Measurements from ENCODE around the gene MT1M. TPM values are rescaled to one million over a fixed set of nuclear protein-coding genes. Genes with fewer than 3 reads are reported as not detected.
A peak's percentile ranks its signal among the peaks of the same experiment; 100 is the strongest.

The MT1M gene
- total and polyA plus RNA-seq, 4 experiments from 2014 or later: not detected

GRCh38 chr16:56637814-56638750 lies 5.6 kb downstream of the MT1M start, which contains the start of gene MT1A:
Gene MT1A, plus strand, starts transcription at chr16:56638666. Its CDS starts 73 bp downstream, at chr16:56638739.
- Mint-ChIP-seq H3K27ac (no peak within 1 kb of the TSS), H3K4me3 (peak within 1 kb of the TSS in 7 of 8 donors; percentile 39 to 61 (median 53))
- POLR2A ChIA-PET (ENCODE audit: partially characterized antibody): interaction anchor here (1.4 to 1.6 kb wide), 2 partner anchors 13 to 14 kb away, joined by 3 to 4 read pairs; partner anchors contain the start of gene MT1E

GRCh38 chr16:56639045-56639444 lies 6.6 kb downstream of the MT1M start:
- Mint-ChIP-seq H3K36me3 (no peaks in the 10 kb centered on the region), H3K4me1 (peaks cover 26 to 56% (median 31%) of the 10 kb centered on the region in 4 donors), H3K27me3 (peaks cover 45 to 55% of the 10 kb centered on the region in 2 donors), H3K4me3 (no peak overlapping the region), H3K9me3 (no peaks in the 10 kb centered on the region), H3K27ac (no peak overlapping the region)
- Histone ChIP-seq H3K27me3 (ENCODE audit: insufficient read depth, low read length) (peaks cover 35% of the 10 kb centered on the region), H3K27ac (ENCODE audit: low read depth, low read length) (no peak overlapping the region), H3K4me1 (ENCODE audit: insufficient read depth, low read length) (peaks cover 28% of the 10 kb centered on the region), H3K36me3 (ENCODE audit: insufficient read depth, low read length) (no peaks in the 10 kb centered on the region), H3K4me3 (ENCODE audit: low read length in 2 of 2) (no peak overlapping the region), H3K9me3 (ENCODE audit: control insufficient read depth in 1 of 2, low read length in 2 of 2) (no peaks in the 10 kb centered on the region)
- intact Hi-C loops (cut with micrococcal nuclease): no loop called here
- ChIA-PET POLR2A (ENCODE audit: partially characterized antibody) (interaction anchor here (1.4 kb wide), 1 partner anchor 14 kb away, joined by 4 read pairs; the partner anchor contains the start of gene MT1E), CTCF (ENCODE audit: partially characterized antibody) (no interaction called here)
- DNase-seq: no peak

More at GRCh38 chr16:56637814-56638750, 5.6 kb downstream of the MT1M start, which contains the start of gene MT1A:
- H3K4me3 ChIP-seq (ENCODE audit: low read length in 2 of 2): no peak within 1 kb of the TSS
- no peaks in the 10 kb centered on the region for H3K36me3 ChIP-seq (ENCODE audit: insufficient read depth, low read length)
- Mint-ChIP-seq H3K36me3 (no peaks in the 10 kb centered on the region), H3K9me3 (no peaks in the 10 kb centered on the region), H3K4me1 (peaks cover 19 to 52% (median 24%) of the 10 kb centered on the region in 4 donors), H3K27me3 (peaks cover 54 to 64% of the 10 kb centered on the region in 2 donors)
- H3K27me3 ChIP-seq (ENCODE audit: insufficient read depth, low read length): peaks cover 38% of the 10 kb centered on the region
- DNase-seq: no peak
- intact Hi-C loops (cut with micrococcal nuclease): no loop called here
- CTCF ChIA-PET (ENCODE audit: partially characterized antibody): no interaction called here
- no peak within 1 kb of the TSS for H3K27ac ChIP-seq (ENCODE audit: low read depth, low read length)
- H3K9me3 ChIP-seq (ENCODE audit: control insufficient read depth in 1 of 2, low read length in 2 of 2): no peaks in the 10 kb centered on the region
- H3K4me1 ChIP-seq (ENCODE audit: insufficient read depth, low read length): peaks cover 21% of the 10 kb centered on the region

- Mint-ChIP-seq H3K4me3 (no peak overlapping the region), H3K9me3 (no peaks in the 10 kb centered on the region), H3K27ac (no peak overlapping the region), H3K4me1 (peaks cover 26 to 49% (median 30%) of the 10 kb centered on the region in 4 donors), H3K36me3 (no peaks in the 10 kb centered on the region), H3K27me3 (peaks cover 37 to 47% of the 10 kb centered on the region in 2 donors)
- Histone ChIP-seq H3K27ac (ENCODE audit: low read depth, low read length) (no peak overlapping the region), H3K27me3 (ENCODE audit: insufficient read depth, low read length) (peaks cover 25% of the 10 kb centered on the region), H3K4me1 (ENCODE audit: insufficient read depth, low read length) (peaks cover 28% of the 10 kb centered on the region), H3K4me3 (ENCODE audit: low read length in 2 of 2) (no peak overlapping the region), H3K36me3 (ENCODE audit: insufficient read depth, low read length) (no peaks in the 10 kb centered on the region), H3K9me3 (ENCODE audit: control insufficient read depth in 1 of 2, low read length in 2 of 2) (no peaks in the 10 kb centered on the region)
- CTCF ChIA-PET (ENCODE audit: partially characterized antibody): interaction anchor here (5.1 kb wide), 1 partner anchor 62 kb away, joined by 48 read pairs; no protein-coding TSS in a partner anchor
- intact Hi-C loops (cut with micrococcal nuclease): no loop called here
- DNase-seq: no peak
- POLR2A ChIA-PET (ENCODE audit: partially characterized antibody): no interaction called here
Measured at GRCh38 chr16:56640076-56640475, 7.6 kb downstream of the MT1M start.

- POLR2A ChIA-PET (ENCODE audit: partially characterized antibody): interaction anchor here (1.1 kb wide), 1 partner anchor 16 kb away, joined by 3 read pairs; the partner anchor contains the start of gene MT1F
- intact Hi-C loops (cut with micrococcal nuclease): no loop called here
Measured at GRCh38 chr16:56641166-56641565, 8.7 kb downstream of the MT1M start.

GRCh38 chr16:56643080-56643778 lies 10.8 kb downstream of the MT1M start:
- no peak overlapping the region for H3K27ac ChIP-seq (ENCODE audit: low read depth, low read length)
- POLR2A ChIA-PET (ENCODE audit: partially characterized antibody): interaction anchor here (0.6 to 3.5 kb wide), 13 partner anchors 14 to 58 kb away, joined by 3 to 21 read pairs (median 3); partner anchors contain the start of genes MT1E, MT1F, MT1X and MT2A

More at GRCh38 chr16:56641166-56641565, 8.7 kb downstream of the MT1M start:
- Histone ChIP-seq H3K4me1 (ENCODE audit: insufficient read depth, low read length) (peaks cover 19% of the 10 kb centered on the region), H3K36me3 (ENCODE audit: insufficient read depth, low read length) (no peaks in the 10 kb centered on the region), H3K27me3 (ENCODE audit: insufficient read depth, low read length) (peaks cover 22% of the 10 kb centered on the region), H3K27ac (ENCODE audit: low read depth, low read length) (no peak overlapping the region), H3K4me3 (ENCODE audit: low read length in 2 of 2) (no peak overlapping the region), H3K9me3 (ENCODE audit: control insufficient read depth in 1 of 2, low read length in 2 of 2) (no peaks in the 10 kb centered on the region)
- DNase-seq: no peak
- CTCF ChIA-PET (ENCODE audit: partially characterized antibody): interaction anchor here (0.9 to 5.1 kb wide), 2 partner anchors 38 to 61 kb away, joined by 4 to 48 read pairs; no protein-coding TSS in a partner anchor
- Mint-ChIP-seq H3K4me1 (peaks cover 23 to 42% (median 25%) of the 10 kb centered on the region in 4 donors), H3K36me3 (no peaks in the 10 kb centered on the region), H3K27me3 (peaks cover 30 to 39% of the 10 kb centered on the region in 2 donors), H3K4me3 (no peak overlapping the region), H3K9me3 (no peaks in the 10 kb centered on the region), H3K27ac (no peak overlapping the region)

GRCh38 chr16:56643833-56644232 lies 11.4 kb downstream of the MT1M start:
- ChIA-PET POLR2A (ENCODE audit: partially characterized antibody) (interaction anchor here (0.5 to 3.5 kb wide), 13 partner anchors 9 to 58 kb away, joined by 3 to 21 read pairs (median 3); partner anchors contain the start of genes MT1E, MT1F, MT1X and MT2A), CTCF (ENCODE audit: partially characterized antibody) (interaction anchor here (0.7 to 5.1 kb wide), 19 partner anchors 9 to 130 kb away, joined by 3 to 48 read pairs (median 5); partner anchors contain the start of genes MT1E, MT1X and MT2A)
- no peak for DNase-seq
- intact Hi-C loops (cut with micrococcal nuclease): loop anchor here (1.0 to 2.0 kb wide), 5 partner anchors 13 to 67 kb away; partner anchors contain the start of genes MT1F, MT1X and MT2A
- no peak overlapping the region for H3K27ac ChIP-seq (ENCODE audit: low read depth, low read length)
- Mint-ChIP-seq H3K9me3 (no peaks in the 10 kb centered on the region), H3K27me3 (peaks cover 12 to 19% of the 10 kb centered on the region in 2 donors), H3K36me3 (no peaks in the 10 kb centered on the region), H3K27ac (peak overlapping the region in 5 of 7 donors; percentile 41 to 77 (median 63)), H3K4me1 (peaks cover 16 to 22% (median 18%) of the 10 kb centered on the region in 4 donors), H3K4me3 (peak overlapping the region; percentile 75 to 84 (median 79))
- H3K36me3 ChIP-seq (ENCODE audit: insufficient read depth, low read length): no peaks in the 10 kb centered on the region
- peaks cover 8% of the 10 kb centered on the region for H3K27me3 ChIP-seq (ENCODE audit: insufficient read depth, low read length)
- peaks cover 16% of the 10 kb centered on the region for H3K4me1 ChIP-seq (ENCODE audit: insufficient read depth, low read length)
- no peaks in the 10 kb centered on the region for H3K9me3 ChIP-seq (ENCODE audit: control insufficient read depth in 1 of 2, low read length in 2 of 2)
- peak overlapping the region in 1 of 2 donors; percentile 0 for H3K4me3 ChIP-seq (ENCODE audit: low read length in 2 of 2)

More at GRCh38 chr16:56643080-56643778, 10.8 kb downstream of the MT1M start:
- H3K27me3 ChIP-seq (ENCODE audit: insufficient read depth, low read length): peaks cover 14% of the 10 kb centered on the region
- peaks cover 12 to 23% of the 10 kb centered on the region in 2 donors for H3K27me3 Mint-ChIP-seq
- H3K9me3 ChIP-seq (ENCODE audit: control insufficient read depth in 1 of 2, low read length in 2 of 2): no peaks in the 10 kb centered on the region
- CTCF ChIA-PET (ENCODE audit: partially characterized antibody): interaction anchor here (0.7 to 5.1 kb wide), 20 partner anchors 10 to 129 kb away, joined by 3 to 48 read pairs (median 4); partner anchors contain the start of genes MT1E, MT1X and MT2A
- H3K27ac Mint-ChIP-seq: peak overlapping the region in 5 of 7 donors; percentile 63 to 77 (median 67)
- peak overlapping the region in 1 of 2 donors; percentile 0 for H3K4me3 ChIP-seq (ENCODE audit: low read length in 2 of 2)
- H3K4me1 ChIP-seq (ENCODE audit: insufficient read depth, low read length): peaks cover 16% of the 10 kb centered on the region
- DNase-seq: peak; percentile 63 to 76 (median 71)
- H3K36me3 Mint-ChIP-seq: no peaks in the 10 kb centered on the region
- H3K4me3 Mint-ChIP-seq: peak overlapping the region; percentile 75 to 84 (median 79)
- H3K4me1 Mint-ChIP-seq: peaks cover 18 to 22% (median 19%) of the 10 kb centered on the region in 4 donors
- no peaks in the 10 kb centered on the region for H3K9me3 Mint-ChIP-seq
- no peaks in the 10 kb centered on the region for H3K36me3 ChIP-seq (ENCODE audit: insufficient read depth, low read length)
- intact Hi-C loops (cut with micrococcal nuclease): loop anchor here (1.0 to 2.0 kb wide), 5 partner anchors 14 to 66 kb away; partner anchors contain the start of genes MT1F, MT1X and MT2A

Measured in CD4-positive, alpha-beta memory T cell (primary cell).